Mesendoderm (in vitro differentiated cells): ENCODE data around the gene MLST8.

Source experiments
- DNase-seq: peaks from one replicate; pipeline ENCODE4 v3.0.0; 2013
- H2AK5ac ChIP-seq: 2 replicates; pipeline ENCODE4 v1.6.1; 2013; ENCODE audit warnings: low read length, inconsistent platforms
- H2BK120ac ChIP-seq: 2 replicates; pipeline ENCODE4 v1.6.1; 2013; ENCODE audit warnings: low read depth, mild to moderate bottlenecking, low read length, moderate library complexity, mixed read lengths
- H2BK15ac ChIP-seq: replicated peaks from 2 replicates; pipeline ENCODE4 v1.6.1; 2013; ENCODE audit warnings: low read depth, mild to moderate bottlenecking, moderate library complexity
- H2BK5ac ChIP-seq: 2 replicates; pipeline ENCODE4 v1.6.1; 2013; ENCODE audit warnings: low read length, inconsistent platforms
- H3K18ac ChIP-seq: 2 replicates; pipeline ENCODE4 v1.6.1; 2013; ENCODE audit warnings: mild to moderate bottlenecking, low read length, mixed read lengths
- H3K23ac ChIP-seq: one replicate; pipeline ENCODE4 v1.6.1; 2013; ENCODE audit warnings: low read length
- H3K27ac ChIP-seq: 2 replicates; pipeline ENCODE4 v1.5.1; 2013; ENCODE audit warnings: low read depth, mild to moderate bottlenecking, inconsistent platforms, low read length, moderate library complexity
- H3K27me3 ChIP-seq: 2 replicates; pipeline ENCODE4 v1.6.1; 2013; ENCODE audit warnings: low read length, control low read depth, mild to moderate bottlenecking, inconsistent platforms; ENCODE audit not compliant: insufficient read depth, poor library complexity
- H3K36me3 ChIP-seq: 2 replicates; pipeline ENCODE4 v1.6.1; 2013; ENCODE audit warnings: low read length, inconsistent platforms; ENCODE audit not compliant: control insufficient read depth, insufficient read depth
- H3K4ac ChIP-seq: one replicate; pipeline ENCODE4 v1.6.1; 2013; ENCODE audit warnings: low read depth, mild to moderate bottlenecking, low read length, moderate library complexity
- H3K4me1 ChIP-seq: 2 replicates; pipeline ENCODE4 v1.6.1; 2013; ENCODE audit warnings: low read depth, low read length, inconsistent platforms; ENCODE audit not compliant: control insufficient read depth
- H3K4me2 ChIP-seq: 2 replicates; pipeline ENCODE4 v1.6.1; 2013; ENCODE audit warnings: low read length
- H3K4me3 ChIP-seq: 2 replicates; pipeline ENCODE4 v1.5.1; 2013; ENCODE audit warnings: mild to moderate bottlenecking, low read length
- H3K56ac ChIP-seq: one replicate; pipeline ENCODE4 v1.6.1; 2013; ENCODE audit warnings: low read length
- H3K79me1 ChIP-seq: 2 replicates; pipeline ENCODE4 v1.6.1; 2013; ENCODE audit warnings: low read length, inconsistent platforms
- H3K79me2 ChIP-seq: 2 replicates; pipeline ENCODE4 v1.6.1; 2013; ENCODE audit warnings: mild to moderate bottlenecking, low read length; ENCODE audit not compliant: control insufficient read depth, insufficient read depth
- H3K9ac ChIP-seq: 2 replicates; pipeline ENCODE4 v1.6.1; 2013; ENCODE audit warnings: low read length, inconsistent platforms
- H4K5ac ChIP-seq: one replicate; pipeline ENCODE4 v1.6.1; 2013; ENCODE audit warnings: low read length
- H4K8ac ChIP-seq: one replicate; pipeline ENCODE4 v1.6.1; 2013; ENCODE audit warnings: low read depth, mild to moderate bottlenecking, control low read depth, low read length, moderate library complexity
- WGBS: extraction: QIAGEN DNeasy Blood & Tissue Kit; methylation state at CpG from one replicate; pipeline ENCODE4 v1.1.7; 2013; ENCODE audit warnings: low lambda C conversion rate, missing lambda C conversion rate; ENCODE audit not compliant: insufficient coverage; ENCODE audit errors: extremely low coverage; 5-methylcytosine and 5-hydroxymethylcytosine counted together

The MLST8 gene

GRCh38 chr16:2175454-2175853 is 29.8 kb upstream of the MLST8 start:
- H3K4me1 ChIP-seq: no peaks in the 10 kb centered on the region

DNA sequence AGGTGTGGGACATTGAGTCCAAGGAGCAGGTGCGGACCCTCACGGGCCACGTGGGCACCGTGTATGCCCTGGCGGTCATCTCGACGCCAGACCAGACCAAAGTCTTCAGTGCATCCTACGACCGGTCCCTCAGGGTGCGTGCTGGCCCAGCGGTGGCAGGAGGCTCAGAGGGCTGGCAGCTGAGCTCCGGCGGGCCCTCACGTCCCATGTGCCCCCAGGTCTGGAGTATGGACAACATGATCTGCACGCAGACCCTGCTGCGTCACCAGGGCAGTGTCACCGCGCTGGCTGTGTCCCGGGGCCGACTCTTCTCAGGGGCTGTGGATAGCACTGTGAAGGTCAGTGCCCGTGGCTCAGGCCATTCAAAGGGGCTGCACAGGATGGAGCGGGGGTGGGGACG is 29.2 kb upstream of the MLST8 start:
- H3K79me2 ChIP-seq: no peaks in the 10 kb centered on the region
- no peaks in the 10 kb centered on the region for H3K79me1 ChIP-seq
- no CpG with 5 or more reads among the region's 23 CpGs for WGBS
- no peaks in the 10 kb centered on the region for H3K4me1 ChIP-seq
- H4K5ac ChIP-seq: no peak overlapping the region
- H3K4me2 ChIP-seq: no peak overlapping the region
- no peak overlapping the region for H3K4ac ChIP-seq
- H3K27ac ChIP-seq: no peak overlapping the region
- no peak overlapping the region for H2BK120ac ChIP-seq
- no peaks in the 10 kb centered on the region for H3K27me3 ChIP-seq
- H3K56ac ChIP-seq: no peak overlapping the region
- H2BK15ac ChIP-seq: no peak overlapping the region
- H3K4me3 ChIP-seq: no peak overlapping the region
- peaks cover 20% of the 10 kb centered on the region for H3K36me3 ChIP-seq
- H3K18ac ChIP-seq: no peak overlapping the region
- H2AK5ac ChIP-seq: no peak overlapping the region
- no peak overlapping the region for H2BK5ac ChIP-seq
- H4K8ac ChIP-seq: no peak overlapping the region
- H3K23ac ChIP-seq: no peak overlapping the region
- no peak overlapping the region for H3K9ac ChIP-seq
- DNase-seq: no peak

More at GRCh38 chr16:2175454-2175853, 29.8 kb upstream of the MLST8 start:
- H3K56ac ChIP-seq: no peak overlapping the region
- H3K27ac ChIP-seq: no peak overlapping the region
- no CpG with 5 or more reads among the region's 10 CpGs for WGBS
- H3K4me3 ChIP-seq: no peak overlapping the region
- H3K79me2 ChIP-seq: no peaks in the 10 kb centered on the region
- peaks cover 20% of the 10 kb centered on the region for H3K36me3 ChIP-seq
- H3K23ac ChIP-seq: no peak overlapping the region
- H3K79me1 ChIP-seq: no peaks in the 10 kb centered on the region
- H4K5ac ChIP-seq: no peak overlapping the region
- no peaks in the 10 kb centered on the region for H3K27me3 ChIP-seq
- no peak overlapping the region for H3K4me2 ChIP-seq
- H2BK15ac ChIP-seq: no peak overlapping the region
- H3K4ac ChIP-seq: no peak overlapping the region
- H4K8ac ChIP-seq: no peak overlapping the region
- no peak overlapping the region for H2AK5ac ChIP-seq
- H2BK5ac ChIP-seq: no peak overlapping the region
- H3K18ac ChIP-seq: no peak overlapping the region
- no peak overlapping the region for H3K9ac ChIP-seq
- H2BK120ac ChIP-seq: no peak overlapping the region
- no peak for DNase-seq

- Histone ChIP-seq H2AK5ac (no peak overlapping the region), H2BK5ac (no peak overlapping the region)
These were observed 28.2 kb upstream of the MLST8 start for GRCh38 chr16:2177101-2177500.

GRCh38 chr16:2177561-2177960 is 27.7 kb upstream of the MLST8 start:
- H3K18ac ChIP-seq: no peak overlapping the region
- no peak overlapping the region for H2BK5ac ChIP-seq
- H3K9ac ChIP-seq: no peak overlapping the region
- no peak overlapping the region for H2AK5ac ChIP-seq
- peaks cover 13% of the 10 kb centered on the region for H3K36me3 ChIP-seq
- no peak overlapping the region for H3K4me3 ChIP-seq
- H3K23ac ChIP-seq: no peak overlapping the region
- H3K56ac ChIP-seq: no peak overlapping the region
- H3K27me3 ChIP-seq: no peaks in the 10 kb centered on the region
- no peak overlapping the region for H4K5ac ChIP-seq
- H3K79me1 ChIP-seq: no peaks in the 10 kb centered on the region
- no peak overlapping the region for H3K4me2 ChIP-seq
- H3K79me2 ChIP-seq: no peaks in the 10 kb centered on the region
- no peak for DNase-seq
- H3K27ac ChIP-seq: no peak overlapping the region
- no peak overlapping the region for H3K4ac ChIP-seq
- H3K4me1 ChIP-seq: no peaks in the 10 kb centered on the region
- no peak overlapping the region for H2BK120ac ChIP-seq
- H4K8ac ChIP-seq: no peak overlapping the region
- no peak overlapping the region for H2BK15ac ChIP-seq
- no CpG with 5 or more reads among the region's 20 CpGs for WGBS

More at GRCh38 chr16:2177101-2177500, 28.2 kb upstream of the MLST8 start:
- H3K18ac ChIP-seq: no peak overlapping the region
- no peak overlapping the region for H2BK120ac ChIP-seq
- no CpG with 5 or more reads among the region's 18 CpGs for WGBS
- no peak overlapping the region for H3K56ac ChIP-seq
- no peak overlapping the region for H4K8ac ChIP-seq
- H2BK15ac ChIP-seq: no peak overlapping the region
- H3K9ac ChIP-seq: no peak overlapping the region
- no peak overlapping the region for H3K4me2 ChIP-seq
- H3K79me1 ChIP-seq: no peaks in the 10 kb centered on the region
- DNase-seq: no peak
- H3K79me2 ChIP-seq: no peaks in the 10 kb centered on the region
- no peak overlapping the region for H3K27ac ChIP-seq
- H3K4me3 ChIP-seq: no peak overlapping the region
- H3K27me3 ChIP-seq: no peaks in the 10 kb centered on the region
- H3K4ac ChIP-seq: no peak overlapping the region
- no peak overlapping the region for H3K23ac ChIP-seq
- no peaks in the 10 kb centered on the region for H3K4me1 ChIP-seq
- H4K5ac ChIP-seq: no peak overlapping the region
- H3K36me3 ChIP-seq: peaks cover 13% of the 10 kb centered on the region

- Histone ChIP-seq H2BK15ac (no peak overlapping the region), H4K5ac (no peak overlapping the region), H3K27ac (no peak overlapping the region), H3K27me3 (no peaks in the 10 kb centered on the region), H2BK5ac (no peak overlapping the region), H2AK5ac (no peak overlapping the region), H3K79me1 (no peaks in the 10 kb centered on the region), H3K36me3 (peaks cover 13% of the 10 kb centered on the region), H3K4me1 (no peaks in the 10 kb centered on the region), H3K4ac (no peak overlapping the region), H4K8ac (no peak overlapping the region), H3K9ac (no peak overlapping the region), H3K23ac (no peak overlapping the region), H2BK120ac (no peak overlapping the region), H3K56ac (no peak overlapping the region), H3K18ac (no peak overlapping the region), H3K79me2 (no peaks in the 10 kb centered on the region), H3K4me2 (no peak overlapping the region), H3K4me3 (no peak overlapping the region)
- no CpG with 5 or more reads among the region's 106 CpGs for WGBS
- DNase-seq: peak; percentile 82
These were observed 26.7 kb upstream of the MLST8 start for GRCh38 chr16:2178321-2179106.

GRCh38 chr16:2179107-2179501 is 26.1 kb upstream of the MLST8 start:
- H2AK5ac ChIP-seq: no peak overlapping the region
- H3K4me3 ChIP-seq: no peak overlapping the region
- H4K5ac ChIP-seq: no peak overlapping the region
- H2BK5ac ChIP-seq: no peak overlapping the region
- H3K79me2 ChIP-seq: no peaks in the 10 kb centered on the region
- no peaks in the 10 kb centered on the region for H3K27me3 ChIP-seq
- H3K4ac ChIP-seq: no peak overlapping the region
- H3K56ac ChIP-seq: no peak overlapping the region
- H3K36me3 ChIP-seq: peaks cover 10% of the 10 kb centered on the region
- no peak overlapping the region for H2BK15ac ChIP-seq
- no peak overlapping the region for H3K18ac ChIP-seq
- no peak overlapping the region for H3K9ac ChIP-seq
- H3K4me1 ChIP-seq: no peaks in the 10 kb centered on the region
- H3K27ac ChIP-seq: no peak overlapping the region
- H2BK120ac ChIP-seq: no peak overlapping the region
- DNase-seq: no peak
- no peak overlapping the region for H4K8ac ChIP-seq
- WGBS: no CpG with 5 or more reads among the region's 50 CpGs
- no peaks in the 10 kb centered on the region for H3K79me1 ChIP-seq
- H3K4me2 ChIP-seq: no peak overlapping the region
- H3K23ac ChIP-seq: no peak overlapping the region
